HEK293 (cell line): Measurements from ENCODE around the gene OR2AE1.

Experiments
- GLI4 ChIP-seq: fragments of 450-650 bp; formaldehyde crosslinking; IDR thresholded peaks from 2 replicates; pipeline ENCODE4 v1.5.1; 2016; ENCODE audit warnings: missing biosample characterization, missing genetic modification characterization
- IKZF3 ChIP-seq: fragments of 450-650 bp; IDR thresholded peaks from 2 replicates; pipeline ENCODE4 v1.5.0; 2018; ENCODE audit warnings: missing biosample characterization, mild to moderate bottlenecking, missing genetic modification characterization, moderate library complexity
- SALL2 ChIP-seq: fragments of 450-650 bp; formaldehyde crosslinking; IDR thresholded peaks from 2 replicates; pipeline ENCODE4 v1.5.0; 2017; ENCODE audit warnings: missing biosample characterization, mild to moderate bottlenecking, missing genetic modification characterization, borderline replicate concordance
- ZBTB7A ChIP-seq: fragments of 450-650 bp; formaldehyde crosslinking; IDR thresholded peaks from 2 replicates; pipeline ENCODE4 v1.5.1; 2016; ENCODE audit warnings: low read depth, missing biosample characterization, missing genetic modification characterization
- ZFP3 ChIP-seq: fragments of 450-650 bp; formaldehyde crosslinking; IDR thresholded peaks from 2 replicates; pipeline ENCODE4 v1.5.1; 2016; ENCODE audit warnings: low read depth, missing biosample characterization, missing genetic modification characterization
- ZNF121 ChIP-seq: fragments of 450-650 bp; formaldehyde crosslinking; IDR thresholded peaks from 2 replicates; pipeline ENCODE4 v1.5.1; 2016; ENCODE audit warnings: missing biosample characterization, missing genetic modification characterization
- ZNF350 ChIP-seq: fragments of 450-650 bp; formaldehyde crosslinking; IDR thresholded peaks from 2 replicates; pipeline ENCODE4 v1.5.0; 2017; ENCODE audit warnings: missing biosample characterization, mild to moderate bottlenecking, missing genetic modification characterization
- TF ChIP-seq, protein P1 (sequence below): fragments of 450-650 bp; formaldehyde crosslinking; IDR thresholded peaks from 2 replicates; pipeline ENCODE4 v1.5.1; 2016; ENCODE audit warnings: missing biosample characterization, missing genetic modification characterization
- TF ChIP-seq, protein P2 (sequence below): fragments of 450-650 bp; formaldehyde crosslinking; IDR thresholded peaks from 2 replicates; pipeline ENCODE4 v1.5.1; 2016; ENCODE audit warnings: missing biosample characterization, missing genetic modification characterization

DNA sequence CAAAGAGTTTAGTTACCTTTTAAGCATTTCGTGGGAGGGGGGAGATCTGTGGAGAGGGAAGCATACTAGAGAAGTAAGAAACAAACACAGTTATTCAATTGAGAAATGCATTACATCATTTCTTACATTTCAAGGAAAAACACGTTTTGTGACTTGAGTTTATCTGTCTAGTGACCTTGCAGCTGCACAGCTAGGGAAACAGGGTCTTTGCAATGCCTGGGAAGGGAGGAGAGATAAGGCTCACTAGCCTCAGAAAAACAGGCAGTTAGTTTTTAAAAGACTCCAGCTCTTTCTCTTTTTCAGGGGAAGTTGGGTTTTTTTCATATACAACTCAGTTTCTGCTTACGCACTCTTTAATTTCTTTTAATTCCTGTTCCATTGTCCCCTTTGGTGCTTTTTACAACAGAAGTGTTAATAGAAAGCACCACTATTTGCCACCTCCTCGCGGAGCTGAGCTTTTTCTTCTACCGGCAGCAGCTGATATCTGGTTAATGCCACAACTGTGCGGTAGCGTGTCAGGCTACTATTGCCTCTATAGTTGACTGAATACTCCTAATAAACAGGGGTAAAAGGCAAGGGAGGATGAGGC is 43.5 kb downstream of the OR2AE1 start:
- no peak for TF ChIP-seq IKZF3
- TF ChIP-seq, protein P1, sequence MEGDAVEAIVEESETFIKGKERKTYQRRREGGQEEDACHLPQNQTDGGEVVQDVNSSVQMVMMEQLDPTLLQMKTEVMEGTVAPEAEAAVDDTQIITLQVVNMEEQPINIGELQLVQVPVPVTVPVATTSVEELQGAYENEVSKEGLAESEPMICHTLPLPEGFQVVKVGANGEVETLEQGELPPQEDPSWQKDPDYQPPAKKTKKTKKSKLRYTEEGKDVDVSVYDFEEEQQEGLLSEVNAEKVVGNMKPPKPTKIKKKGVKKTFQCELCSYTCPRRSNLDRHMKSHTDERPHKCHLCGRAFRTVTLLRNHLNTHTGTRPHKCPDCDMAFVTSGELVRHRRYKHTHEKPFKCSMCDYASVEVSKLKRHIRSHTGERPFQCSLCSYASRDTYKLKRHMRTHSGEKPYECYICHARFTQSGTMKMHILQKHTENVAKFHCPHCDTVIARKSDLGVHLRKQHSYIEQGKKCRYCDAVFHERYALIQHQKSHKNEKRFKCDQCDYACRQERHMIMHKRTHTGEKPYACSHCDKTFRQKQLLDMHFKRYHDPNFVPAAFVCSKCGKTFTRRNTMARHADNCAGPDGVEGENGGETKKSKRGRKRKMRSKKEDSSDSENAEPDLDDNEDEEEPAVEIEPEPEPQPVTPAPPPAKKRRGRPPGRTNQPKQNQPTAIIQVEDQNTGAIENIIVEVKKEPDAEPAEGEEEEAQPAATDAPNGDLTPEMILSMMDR (tag by site-specific recombination), result no peak
- TF ChIP-seq GLI4 (tag by site-specific recombination), result no peak
- TF ChIP-seq ZNF121 (tag by site-specific recombination), result no peak
- TF ChIP-seq, protein P2, sequence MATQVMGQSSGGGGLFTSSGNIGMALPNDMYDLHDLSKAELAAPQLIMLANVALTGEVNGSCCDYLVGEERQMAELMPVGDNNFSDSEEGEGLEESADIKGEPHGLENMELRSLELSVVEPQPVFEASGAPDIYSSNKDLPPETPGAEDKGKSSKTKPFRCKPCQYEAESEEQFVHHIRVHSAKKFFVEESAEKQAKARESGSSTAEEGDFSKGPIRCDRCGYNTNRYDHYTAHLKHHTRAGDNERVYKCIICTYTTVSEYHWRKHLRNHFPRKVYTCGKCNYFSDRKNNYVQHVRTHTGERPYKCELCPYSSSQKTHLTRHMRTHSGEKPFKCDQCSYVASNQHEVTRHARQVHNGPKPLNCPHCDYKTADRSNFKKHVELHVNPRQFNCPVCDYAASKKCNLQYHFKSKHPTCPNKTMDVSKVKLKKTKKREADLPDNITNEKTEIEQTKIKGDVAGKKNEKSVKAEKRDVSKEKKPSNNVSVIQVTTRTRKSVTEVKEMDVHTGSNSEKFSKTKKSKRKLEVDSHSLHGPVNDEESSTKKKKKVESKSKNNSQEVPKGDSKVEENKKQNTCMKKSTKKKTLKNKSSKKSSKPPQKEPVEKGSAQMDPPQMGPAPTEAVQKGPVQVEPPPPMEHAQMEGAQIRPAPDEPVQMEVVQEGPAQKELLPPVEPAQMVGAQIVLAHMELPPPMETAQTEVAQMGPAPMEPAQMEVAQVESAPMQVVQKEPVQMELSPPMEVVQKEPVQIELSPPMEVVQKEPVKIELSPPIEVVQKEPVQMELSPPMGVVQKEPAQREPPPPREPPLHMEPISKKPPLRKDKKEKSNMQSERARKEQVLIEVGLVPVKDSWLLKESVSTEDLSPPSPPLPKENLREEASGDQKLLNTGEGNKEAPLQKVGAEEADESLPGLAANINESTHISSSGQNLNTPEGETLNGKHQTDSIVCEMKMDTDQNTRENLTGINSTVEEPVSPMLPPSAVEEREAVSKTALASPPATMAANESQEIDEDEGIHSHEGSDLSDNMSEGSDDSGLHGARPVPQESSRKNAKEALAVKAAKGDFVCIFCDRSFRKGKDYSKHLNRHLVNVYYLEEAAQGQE (tag by site-specific recombination), result no peak
- no peak for TF ChIP-seq ZBTB7A (tag by site-specific recombination)
- no peak for TF ChIP-seq ZNF350 (tag by site-specific recombination)
- TF ChIP-seq SALL2 (tag by site-specific recombination), result no peak
- no peak for TF ChIP-seq ZFP3 (tag by site-specific recombination)
